Right cardiac atrium (tissue), 5 donors: Measurements from ENCODE around the gene RYR1. TPM values are rescaled to one million over a fixed set of nuclear protein-coding genes. Genes with fewer than 3 reads are reported as not detected.

Experiments used
- ATAC-seq, 2 donors: fragments of 200-7000 bp; cut with Tn5 transposase; one replicate each; pipeline versions ENCODE4 v1.8.0 to v1.9.1; 2020; ENCODE audit warnings: moderate library complexity in 2 of 2, mild to moderate bottlenecking in 1 of 2
- DNase-seq, 3 donors: peaks; one replicate each; pipeline ENCODE4 v3.0.0-alpha.2; 2020
- H3K27ac ChIP-seq: one replicate; pipeline ENCODE4 v1.5.1; 2013; ENCODE audit warnings: mild to moderate bottlenecking, low read length, control low read depth, moderate library complexity
- H3K27me3 ChIP-seq: one replicate; pipeline ENCODE4 v1.6.1; 2013; ENCODE audit not compliant: control insufficient read depth, insufficient read depth
- H3K4me1 ChIP-seq: one replicate; pipeline ENCODE4 v1.6.1; 2013; ENCODE audit warnings: low read length; ENCODE audit not compliant: control insufficient read depth, insufficient read depth
- H3K4me3 ChIP-seq: one replicate; pipeline ENCODE4 v1.5.1; 2013; ENCODE audit warnings: low read length, control low read depth
- H3K9me3 ChIP-seq: one replicate; pipeline ENCODE4 v1.6.1; 2013; ENCODE audit warnings: low read length; ENCODE audit not compliant: control insufficient read depth
- WGBS: extraction: QIAGEN DNeasy Blood & Tissue Kit; methylation state at CpG from one replicate; pipeline ENCODE4 v1.1.7; 2013; 5-methylcytosine and 5-hydroxymethylcytosine counted together
- intact Hi-C, 4 donors: fragments of 100-400 bp; cut with DNase I; formaldehyde crosslinking; loops; one replicate each; pipeline versions ENCODE4 v1.11.0 to v1.14.0; 2022 to 2023
- polyA plus RNA-seq: library from polyadenylated mRNA; stranded (reverse); fragments of 200-250 nt; gene quantifications from one replicate; pipeline ENCODE4 v1.2.3, GENCODE V29; 2013
- total RNA-seq, 4 donors: library from RNA; stranded (reverse); fragmentation: NEBNext Ultra II Directional; extraction: Animal tissue kit (Norgen Biotek cat#: 25700); gene quantifications; one replicate each; pipeline ENCODE4 v1.2.1, GENCODE V29; 2021
- donor health status: healthy with polysubstance abuse.
- donor health status: DM: no; HTN: yes; CAD: no.
- donor health status: DM: no; HTN: no; CAD: no.
- donor health status: DM: no; HTN: yes; CAD: no; lungs with severe emphysema.
- donor health status: DM: yes; HTN: yes; CAD: no.

RYR1 gene
- total and polyA plus RNA-seq, 5 donors: 0.80 to 1.6 (median 1.1) TPM

DNA sequence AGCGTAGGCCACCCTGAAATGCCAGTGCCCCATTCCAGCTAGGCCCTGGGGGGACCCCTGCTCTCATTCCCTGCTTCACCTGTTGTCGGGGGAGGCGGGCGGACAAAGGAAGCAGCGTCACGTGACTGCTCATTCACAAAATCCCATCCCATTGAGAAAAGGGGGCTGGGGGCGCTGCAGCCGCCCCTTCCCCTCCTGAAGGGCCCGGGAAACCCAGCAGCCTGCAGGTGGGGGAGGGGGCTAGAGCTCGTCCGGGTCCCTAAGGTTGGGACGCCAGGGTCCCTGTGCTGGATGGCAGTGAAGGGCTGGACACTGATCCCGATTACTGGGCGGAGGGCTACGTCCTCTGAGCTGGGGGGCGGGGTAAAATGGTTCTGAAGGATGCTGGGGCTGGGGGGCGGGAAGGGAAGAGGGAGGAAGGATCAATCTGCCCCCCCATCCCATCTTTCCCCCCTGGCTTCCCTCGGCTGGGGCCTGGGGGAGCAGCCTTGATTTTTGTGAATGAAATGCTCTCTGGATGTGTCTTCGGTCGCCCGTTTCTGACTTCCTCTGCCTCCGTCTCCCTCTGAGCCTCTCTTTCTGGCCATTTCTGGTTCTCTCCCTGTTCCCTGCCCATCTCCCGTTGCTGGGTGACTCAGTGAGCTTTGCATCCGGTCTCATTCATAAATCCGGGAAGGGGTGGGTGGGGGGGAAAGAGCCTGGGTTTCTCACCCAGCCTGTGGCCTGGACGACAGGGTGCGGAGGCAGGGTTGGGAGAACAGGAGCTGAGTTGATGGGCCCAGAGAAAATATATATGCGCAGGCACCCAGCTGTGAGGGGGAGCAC, 44.2 kb upstream of the RYR1 start:
- H3K27ac ChIP-seq: no peak overlapping the region
- H3K9me3 ChIP-seq: no peaks in the 10 kb centered on the region
- DNase-seq (peak; percentile 52 to 59 (median 58)), ATAC-seq (peak in 1 of 2 donors; percentile 13)
- no peak overlapping the region for H3K4me3 ChIP-seq
- WGBS: 3% methylated on average over 28 of the region's 28 CpGs
- no peaks in the 10 kb centered on the region for H3K27me3 ChIP-seq
- peaks cover 11% of the 10 kb centered on the region for H3K4me1 ChIP-seq
- intact Hi-C loops: no loop called here

DNA sequence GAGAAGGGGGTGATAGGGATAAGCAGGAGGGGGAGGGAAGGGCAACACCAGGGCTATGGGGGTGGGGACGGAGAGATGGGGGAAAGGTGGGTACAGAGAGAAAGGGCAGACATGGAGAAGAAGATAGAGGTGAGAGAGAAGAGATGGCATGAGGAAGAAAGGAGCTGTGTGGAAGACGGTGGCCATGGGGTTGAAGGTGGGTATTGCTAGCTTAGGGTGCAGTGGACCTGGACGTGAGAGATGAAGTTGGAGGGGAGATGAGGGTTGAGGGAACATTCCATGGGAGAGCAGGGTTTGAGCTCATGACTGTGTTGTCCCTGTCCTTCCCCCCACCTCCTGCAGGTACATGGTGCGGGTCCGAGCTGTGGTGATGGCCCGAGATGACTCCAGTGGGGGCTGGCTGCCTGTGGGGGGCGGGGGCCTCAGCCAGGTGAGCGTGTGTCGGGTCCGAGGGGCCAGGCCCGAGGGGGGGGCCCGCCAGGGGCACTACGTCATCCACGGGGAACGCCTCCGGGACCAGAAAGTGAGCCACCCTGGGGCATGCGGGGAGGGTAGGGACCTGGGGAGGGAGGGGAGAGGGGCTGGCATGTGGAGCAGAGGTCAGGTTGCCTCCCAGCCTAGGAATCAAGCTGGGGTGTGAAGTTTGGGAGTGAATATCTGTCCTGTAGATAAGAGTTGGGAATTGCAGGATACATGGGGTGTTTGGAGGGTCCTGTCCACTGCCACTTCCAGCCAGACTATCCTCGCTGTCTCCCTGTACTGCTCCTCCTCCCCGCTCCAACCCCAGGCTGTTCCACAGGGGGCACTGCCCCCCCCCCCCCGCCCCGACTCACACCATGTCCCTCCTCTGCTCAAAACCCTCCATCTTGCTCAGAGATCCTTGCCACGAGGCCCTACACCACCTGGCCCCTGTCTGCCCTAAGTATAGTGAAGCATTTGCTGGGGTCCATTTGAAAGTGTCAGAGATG, 43.2 kb upstream of the RYR1 start:
- 35% methylated on average over 22 of the region's 22 CpGs for WGBS
- Histone ChIP-seq H3K27me3 (no peaks in the 10 kb centered on the region), H3K9me3 (no peaks in the 10 kb centered on the region), H3K4me1 (peaks cover 11% of the 10 kb centered on the region), H3K4me3 (no peak overlapping the region), H3K27ac (no peak overlapping the region)
- ATAC-seq (no peak), DNase-seq (peak in 2 of 3 donors; percentile 49 to 63)
- intact Hi-C loops: no loop called here

DNA sequence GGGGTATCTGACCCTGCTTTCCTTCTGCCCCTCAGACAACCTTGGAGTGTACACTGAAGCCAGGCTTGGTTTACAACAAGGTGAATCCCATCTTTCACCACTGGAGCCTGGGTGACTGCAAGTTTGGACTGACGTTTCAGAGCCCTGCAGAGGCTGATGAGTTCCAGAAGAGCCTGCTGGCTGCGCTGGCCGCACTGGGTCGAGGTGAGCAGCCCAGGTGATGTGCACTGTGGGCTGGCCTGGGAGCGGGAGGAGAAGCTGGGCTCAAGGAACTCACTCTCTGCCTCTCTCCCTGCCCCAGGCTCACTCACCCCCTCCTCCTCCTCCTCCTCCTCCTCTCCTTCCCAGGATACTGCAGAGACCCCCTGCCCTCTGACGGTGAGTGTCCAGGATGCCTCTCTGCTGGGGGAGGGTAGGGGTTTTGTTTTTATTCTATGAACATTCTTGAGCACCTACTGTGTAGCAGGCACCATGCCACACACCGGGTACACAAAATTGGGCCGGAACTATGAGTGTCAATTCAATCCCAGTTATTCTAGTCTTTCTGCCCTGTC, 41.5 kb upstream of the RYR1 start:
- Histone ChIP-seq H3K4me3 (no peak overlapping the region), H3K9me3 (no peaks in the 10 kb centered on the region), H3K27me3 (no peaks in the 10 kb centered on the region), H3K27ac (no peak overlapping the region), H3K4me1 (peaks cover 8% of the 10 kb centered on the region)
- intact Hi-C loops: no loop called here
- ATAC-seq: no peak
- WGBS: 57% methylated on average over 8 of the region's 8 CpGs
- peak in 2 of 3 donors; percentile 19 to 30 for DNase-seq

GRCh38 chr19:38392707-38393308, 40.7 kb upstream of the RYR1 start:
- Histone ChIP-seq H3K4me3 (no peak overlapping the region), H3K27me3 (no peaks in the 10 kb centered on the region), H3K9me3 (no peaks in the 10 kb centered on the region), H3K27ac (no peak overlapping the region), H3K4me1 (peaks cover 3% of the 10 kb centered on the region)
- ATAC-seq: no peak
- WGBS: 64% methylated on average over 6 of the region's 6 CpGs
- intact Hi-C loops: no loop called here
- DNase-seq: peak in 2 of 3 donors; percentile 5 to 18

- WGBS: 5% methylated on average over 30 of the region's 30 CpGs
- Histone ChIP-seq H3K27me3 (no peaks in the 10 kb centered on the region), H3K27ac (no peak overlapping the region), H3K9me3 (no peaks in the 10 kb centered on the region), H3K4me1 (no peaks in the 10 kb centered on the region), H3K4me3 (no peak overlapping the region)
- DNase-seq (peak in 1 of 3 donors; percentile 66), ATAC-seq (peak; percentile 16 to 38)
- intact Hi-C loops: no loop called here
These were observed 39.0 kb upstream of the RYR1 start for GRCh38 chr19:38394488-38394887.

GRCh38 chr19:38395381-38396114, 37.9 kb upstream of the RYR1 start:
- no peak for DNase-seq
- H3K4me1 ChIP-seq: no peaks in the 10 kb centered on the region
- no peaks in the 10 kb centered on the region for H3K27me3 ChIP-seq
- no peak for ATAC-seq
- intact Hi-C loops: no loop called here
- H3K4me3 ChIP-seq: no peak overlapping the region
- H3K27ac ChIP-seq: no peak overlapping the region
- WGBS: 6% methylated on average over 86 of the region's 86 CpGs
- no peaks in the 10 kb centered on the region for H3K9me3 ChIP-seq

DNA sequence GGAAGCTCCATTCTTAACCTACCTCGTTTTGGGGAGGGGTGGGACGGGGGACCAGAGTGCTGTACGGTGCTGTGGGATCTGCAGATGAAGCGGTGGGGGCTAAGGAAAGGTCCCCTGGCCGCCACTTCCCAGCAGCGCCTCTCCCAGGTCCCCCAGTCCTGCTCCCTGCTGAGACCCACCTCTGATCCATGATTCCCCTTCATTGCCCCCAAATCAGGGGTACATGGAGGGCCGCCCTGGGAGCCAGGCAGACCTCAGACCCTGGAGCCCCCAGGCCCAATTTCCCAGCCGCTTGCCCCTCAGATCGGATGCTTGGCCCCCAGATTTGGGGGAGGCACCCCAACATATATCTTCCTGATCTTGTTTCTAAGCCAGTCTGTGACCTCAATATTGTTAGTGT, 34.4 kb upstream of the RYR1 start:
- WGBS: 52% methylated on average over 9 of the region's 9 CpGs
- H3K27me3 ChIP-seq: no peaks in the 10 kb centered on the region
- H3K9me3 ChIP-seq: no peaks in the 10 kb centered on the region
- H3K4me1 ChIP-seq: no peaks in the 10 kb centered on the region
- H3K4me3 ChIP-seq: no peak overlapping the region
- no peak for DNase-seq
- intact Hi-C loops: no loop called here
- ATAC-seq: no peak
- no peak overlapping the region for H3K27ac ChIP-seq

DNA sequence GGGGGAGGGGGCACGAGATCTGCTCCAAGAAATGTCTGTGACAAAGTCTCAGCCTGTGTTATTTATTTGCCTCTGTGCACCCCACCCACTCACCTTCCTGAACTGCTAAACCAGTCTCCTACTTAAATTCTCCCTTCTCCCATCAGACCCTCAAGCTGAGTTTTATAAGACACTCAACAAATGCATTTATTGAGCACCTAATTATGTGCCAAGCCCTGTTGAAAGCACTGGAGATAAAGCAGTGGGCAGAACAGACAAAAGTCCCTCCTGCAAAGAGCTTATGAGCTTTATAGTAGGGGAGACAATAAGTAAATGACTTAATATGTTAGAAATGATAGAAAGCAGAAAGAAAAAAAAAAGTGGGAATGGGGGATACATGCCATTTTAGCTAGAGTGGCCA, 34.0 kb upstream of the RYR1 start:
- WGBS: 79% methylated on average over 1 of the region's 1 CpG
- intact Hi-C loops: no loop called here
- H3K9me3 ChIP-seq: no peaks in the 10 kb centered on the region
- ATAC-seq: no peak
- H3K4me3 ChIP-seq: no peak overlapping the region
- no peaks in the 10 kb centered on the region for H3K27me3 ChIP-seq
- H3K4me1 ChIP-seq: no peaks in the 10 kb centered on the region
- DNase-seq: no peak
- H3K27ac ChIP-seq: no peak overlapping the region

GRCh38 chr19:38400361-38400760, 33.1 kb upstream of the RYR1 start:
- DNase-seq (no peak), ATAC-seq (no peak)
- 67% methylated on average over 5 of the region's 5 CpGs for WGBS
- intact Hi-C loops: loop anchor here (5.0 to 10.0 kb wide), 4 partner anchors 114 to 234 kb away; no protein-coding TSS in a partner anchor
- no peaks in the 10 kb centered on the region for H3K27me3 ChIP-seq
- no peak overlapping the region for H3K4me3 ChIP-seq
- H3K9me3 ChIP-seq: no peaks in the 10 kb centered on the region
- H3K27ac ChIP-seq: no peak overlapping the region
- no peaks in the 10 kb centered on the region for H3K4me1 ChIP-seq

DNA sequence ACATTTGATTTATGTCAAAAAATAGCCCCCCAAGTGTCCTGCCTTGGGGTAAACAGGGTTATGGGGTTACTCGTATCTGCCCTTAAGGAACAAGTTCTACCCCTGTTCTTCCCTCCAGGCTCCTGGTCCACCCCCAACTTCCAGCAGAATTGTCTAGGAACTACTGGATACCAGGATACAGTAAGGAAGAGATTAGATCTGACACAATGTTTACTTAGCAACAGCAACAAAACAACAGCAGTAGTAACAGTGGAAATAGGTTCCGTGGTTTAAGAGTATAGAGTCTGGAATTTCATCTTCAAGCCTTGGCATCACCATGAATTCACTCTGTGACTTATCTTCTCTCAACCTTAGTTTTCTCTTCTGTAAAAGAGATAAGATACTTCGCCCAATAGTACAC, 32.3 kb upstream of the RYR1 start:
- ATAC-seq: no peak

More for the DNA sequence above, 32.3 kb upstream of the RYR1 start:
- no peaks in the 10 kb centered on the region for H3K4me1 ChIP-seq
- H3K9me3 ChIP-seq: no peaks in the 10 kb centered on the region
- DNase-seq: no peak
- 55% methylated on average over 3 of the region's 3 CpGs for WGBS
- no peak overlapping the region for H3K27ac ChIP-seq
- H3K4me3 ChIP-seq: no peak overlapping the region
- intact Hi-C loops: loop anchor here (5.0 to 10.0 kb wide), 4 partner anchors 114 to 234 kb away; no protein-coding TSS in a partner anchor
- no peaks in the 10 kb centered on the region for H3K27me3 ChIP-seq
